Lower leg skin (tissue), 4 donors: ENCODE data around the gene AK8. TPM values are rescaled to one million over a fixed set of nuclear protein-coding genes. Genes with fewer than 3 reads are reported as not detected.

Experiments
- DNase-seq, 2 donors: peaks; one replicate each; pipeline ENCODE4 v3.0.0-alpha.2; 2019; ENCODE audit warnings: low spot score in 2 of 2
- H3K4me3 ChIP-seq: fragments of 200-600 bp; sonication (generic); 2 replicates; pipeline ENCODE4 v1.5.1; 2017; ENCODE audit warnings: mild to moderate bottlenecking, low read depth; ENCODE audit not compliant: poor library complexity, severe bottlenecking
- CTCF ChIP-seq, 3 donors: fragments of 450-650 bp; IDR thresholded peaks; one replicate each; pipeline ENCODE4 v1.5.1; 2016; ENCODE audit warnings: antibody characterized with exemption in 3 of 3, mild to moderate bottlenecking in 3 of 3, moderate library complexity in 2 of 3
- POLR2A ChIP-seq, 2 donors: fragments of 450-650 bp; IDR thresholded peaks; one replicate each; pipeline ENCODE4 v1.6.1; 2016 to 2017; ENCODE audit warnings: antibody characterized with exemption in 2 of 2, mild to moderate bottlenecking in 1 of 2, moderate library complexity in 1 of 2
- WGBS, 2 donors: methylation state at CpG; one replicate each; pipeline ENCODE4 v1.1.5; 2018; 5-methylcytosine and 5-hydroxymethylcytosine counted together
- intact Hi-C: fragments of 100-400 bp; cut with DNase I; formaldehyde crosslinking; loops from one replicate; pipeline ENCODE4 v1.15.0; 2023; ENCODE audit warnings: low total_unique reads
- total RNA-seq, 4 donors: library from RNA; depleted of rRNA; stranded (reverse); fragments of >200 nt; gene quantifications; one replicate each; pipeline ENCODE4 v1.1.0, GENCODE V29; 2016

Gene AK8
- total RNA-seq, 4 donors from 2014 or later = 1.4 to 5.5 (median 2.0) TPM

GRCh38 chr9:132739710-132740310, 138.3 kb downstream of the AK8 start:
- WGBS, 2 donors = 93 to 99% methylated on average over 9 of the region's 9 CpGs
- no peak overlapping the region for H3K4me3 ChIP-seq
- no peak for DNase-seq
- TF ChIP-seq POLR2A (IDR thresholded peaks at IDR 0.05) = no peak
- no peak for TF ChIP-seq CTCF (IDR thresholded peaks at IDR 0.05)
- intact Hi-C loops = no loop called here

- TF ChIP-seq CTCF (IDR thresholded peaks at IDR 0.05) (no peak), POLR2A (IDR thresholded peaks at IDR 0.05) (no peak)
- DNase-seq = no peak
- H3K4me3 ChIP-seq = no peak overlapping the region
- WGBS, 2 donors = 50 to 53% methylated on average over 22 of the region's 22 CpGs
- intact Hi-C loops = no loop called here
These were observed 144.7 kb downstream of the AK8 start for GRCh38 chr9:132733260-132733815.

- H3K4me3 ChIP-seq = no peak overlapping the region
- DNase-seq = no peak
- no peak for TF ChIP-seq CTCF (IDR thresholded peaks at IDR 0.05)
- 47 to 52% methylated on average over 17 of the region's 17 CpGs for WGBS, 2 donors
- intact Hi-C loops = no loop called here
These were observed 145.5 kb downstream of the AK8 start for GRCh38 chr9:132732326-132733259.

GRCh38 chr9:132731230-132731629, 146.9 kb downstream of the AK8 start:
- peak in 1 of 2 donors; percentile 41 for DNase-seq
- no peak for TF ChIP-seq POLR2A (IDR thresholded peaks at IDR 0.05)
- TF ChIP-seq CTCF (IDR thresholded peaks at IDR 0.05) = no peak
- WGBS, 2 donors = 40 to 57% methylated on average over 3 of the region's 3 CpGs
- H3K4me3 ChIP-seq = no peak overlapping the region
- intact Hi-C loops = no loop called here

GRCh38 chr9:132730054-132731033, 147.7 kb downstream of the AK8 start:
- WGBS, 2 donors = 49 to 59% methylated on average over 16 of the region's 16 CpGs
- intact Hi-C loops = no loop called here
- peak in 1 of 2 donors; percentile 26 for DNase-seq
- TF ChIP-seq CTCF (IDR thresholded peaks at IDR 0.05) (no peak), POLR2A (IDR thresholded peaks at IDR 0.05) (no peak)
- H3K4me3 ChIP-seq = no peak overlapping the region
